Measurements from ENCODE around the gene PIPOX. TPM values are rescaled to one million over a fixed set of nuclear protein-coding genes. Genes with fewer than 3 reads are reported as not detected.

The PIPOX gene
- total and polyA plus RNA-seq, 7 experiments from 2014 or later: 0.27 to 6.4 (median 4.2) TPM

DNA sequence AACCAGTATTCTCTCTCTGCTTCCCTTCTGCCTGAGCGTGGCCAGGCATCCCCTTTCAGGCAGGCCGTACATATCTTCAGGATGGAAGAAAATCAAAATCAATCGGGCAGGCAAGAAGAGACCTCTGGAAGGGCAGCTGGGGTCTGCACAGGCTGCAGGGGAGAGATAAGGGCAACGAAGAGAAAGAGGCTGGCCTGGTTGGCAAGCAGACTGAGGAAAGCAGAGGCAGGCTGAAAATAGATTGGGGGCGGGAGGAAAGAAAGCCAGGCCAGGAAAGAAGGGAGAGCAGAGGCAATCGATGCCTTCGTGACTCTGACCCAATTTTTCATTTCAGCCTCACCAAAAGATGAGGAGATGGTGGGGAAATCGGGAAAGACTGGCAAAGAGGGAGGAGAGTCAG is 18.1 kb downstream of the PIPOX start:
- no peak for DNase-seq
- Histone ChIP-seq H3K4me3 (ENCODE audit: low read length) (no peak overlapping the region), H3K27ac (ENCODE audit: low read depth, low read length) (no peak overlapping the region), H3K9me3 (ENCODE audit: control insufficient read depth in 2 of 3, low read length in 3 of 3) (no peaks in the 10 kb centered on the region), H3K36me3 (ENCODE audit: control insufficient read depth in 2 of 3, insufficient read depth in 3 of 3, low read length in 3 of 3) (no peaks in the 10 kb centered on the region), H3K27me3 (ENCODE audit: control insufficient read depth in 2 of 2, insufficient read depth in 2 of 2, low read length in 2 of 2) (no peaks in the 10 kb centered on the region), H3K4me1 (ENCODE audit: control insufficient read depth in 2 of 2, insufficient read depth in 2 of 2, low read length in 2 of 2) (no peaks in the 10 kb centered on the region)
- intact Hi-C loops (cut with micrococcal nuclease): no loop called here
- H3K27me3 Mint-ChIP-seq: peaks cover 0 to 8% (median 0%) of the 10 kb centered on the region in 5 donors
- peak overlapping the region in 1 of 9 donors; percentile 10 for H3K27ac Mint-ChIP-seq
- ChIA-PET CTCF (no interaction called here), POLR2A (no interaction called here)
- no peak for ATAC-seq
- no peak overlapping the region for H3K4me3 Mint-ChIP-seq
- peaks cover 0 to 4% (median 0%) of the 10 kb centered on the region in 7 donors for H3K4me1 Mint-ChIP-seq
- H3K9me3 Mint-ChIP-seq: peaks cover 0 to 2% (median 0%) of the 10 kb centered on the region in 11 donors
- H3K36me3 Mint-ChIP-seq: peaks cover 0 to 4% (median 0%) of the 10 kb centered on the region in 5 donors

DNA sequence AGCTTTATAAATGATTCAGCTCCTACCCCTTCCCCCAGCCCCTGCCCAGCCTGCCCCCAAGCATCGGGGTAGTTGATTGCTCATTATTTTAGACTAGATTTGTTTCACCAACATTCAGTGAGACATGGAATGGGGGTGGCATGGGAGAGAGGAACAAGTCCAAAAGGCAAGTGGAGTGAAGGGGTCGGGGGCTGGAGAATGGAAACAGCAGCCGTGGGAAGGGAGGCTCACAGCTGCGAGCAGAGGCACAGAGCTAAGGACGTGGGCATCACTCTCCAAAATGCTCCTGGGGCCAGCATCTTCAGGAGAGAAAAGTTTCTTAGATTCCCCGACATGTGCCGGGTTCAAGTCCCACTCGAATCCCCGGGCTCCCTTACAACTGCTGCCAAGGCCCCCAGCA is 19.3 kb downstream of the PIPOX start:
- Histone ChIP-seq H3K4me3 (ENCODE audit: low read length) (no peak overlapping the region), H3K36me3 (ENCODE audit: control insufficient read depth in 2 of 3, insufficient read depth in 3 of 3, low read length in 3 of 3) (no peaks in the 10 kb centered on the region), H3K9me3 (ENCODE audit: control insufficient read depth in 2 of 3, low read length in 3 of 3) (no peaks in the 10 kb centered on the region), H3K4me1 (ENCODE audit: control insufficient read depth in 2 of 2, insufficient read depth in 2 of 2, low read length in 2 of 2) (no peaks in the 10 kb centered on the region), H3K27ac (ENCODE audit: low read depth, low read length) (no peak overlapping the region), H3K27me3 (ENCODE audit: control insufficient read depth in 2 of 2, insufficient read depth in 2 of 2, low read length in 2 of 2) (no peaks in the 10 kb centered on the region)
- DNase-seq (no peak), ATAC-seq (no peak)
- H3K4me1 Mint-ChIP-seq: peaks cover 0 to 4% (median 0%) of the 10 kb centered on the region in 7 donors
- POLR2A ChIA-PET: no interaction called here
- peaks cover 0 to 6% (median 0%) of the 10 kb centered on the region in 5 donors for H3K27me3 Mint-ChIP-seq
- H3K36me3 Mint-ChIP-seq: peaks cover 0 to 4% (median 0%) of the 10 kb centered on the region in 5 donors
- H3K4me3 Mint-ChIP-seq: no peak overlapping the region
- CTCF ChIA-PET: no interaction called here
- H3K27ac Mint-ChIP-seq: no peak overlapping the region
- intact Hi-C loops (cut with micrococcal nuclease): no loop called here
- peaks cover 0 to 2% (median 0%) of the 10 kb centered on the region in 11 donors for H3K9me3 Mint-ChIP-seq

DNA sequence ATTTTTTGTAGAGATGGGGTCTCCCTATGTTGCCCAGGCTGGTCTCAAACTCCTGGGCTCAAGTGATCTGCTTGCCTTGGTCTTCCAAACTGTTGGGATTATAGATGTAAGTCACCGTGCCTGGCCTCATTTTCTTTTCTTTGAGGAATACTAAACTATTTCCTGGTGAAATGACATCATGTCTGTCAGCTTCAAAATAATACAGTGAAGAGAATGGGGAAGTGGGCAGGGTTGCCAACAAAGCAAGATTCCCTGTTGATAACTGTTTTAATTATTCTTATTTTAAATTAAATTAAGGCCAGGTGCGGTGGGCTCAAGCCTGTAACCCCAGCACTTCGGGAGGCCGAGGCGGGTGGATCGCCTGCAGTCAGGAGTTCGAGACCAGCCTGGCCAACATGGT is 21.1 kb downstream of the PIPOX start:
- intact Hi-C loops (cut with micrococcal nuclease): no loop called here
- Histone ChIP-seq H3K27ac (ENCODE audit: low read depth, low read length) (no peak overlapping the region), H3K4me3 (ENCODE audit: low read length) (no peak overlapping the region), H3K9me3 (ENCODE audit: control insufficient read depth in 2 of 3, low read length in 3 of 3) (no peaks in the 10 kb centered on the region), H3K4me1 (ENCODE audit: control insufficient read depth in 2 of 2, insufficient read depth in 2 of 2, low read length in 2 of 2) (no peaks in the 10 kb centered on the region), H3K36me3 (ENCODE audit: control insufficient read depth in 2 of 3, insufficient read depth in 3 of 3, low read length in 3 of 3) (no peaks in the 10 kb centered on the region), H3K27me3 (ENCODE audit: control insufficient read depth in 2 of 2, insufficient read depth in 2 of 2, low read length in 2 of 2) (no peaks in the 10 kb centered on the region)
- Mint-ChIP-seq H3K27ac (no peak overlapping the region), H3K27me3 (peaks cover 0 to 6% (median 0%) of the 10 kb centered on the region in 5 donors), H3K36me3 (peaks cover 0 to 4% (median 0%) of the 10 kb centered on the region in 5 donors), H3K9me3 (peaks cover 0 to 2% (median 0%) of the 10 kb centered on the region in 11 donors), H3K4me3 (no peak overlapping the region), H3K4me1 (peaks cover 0 to 4% (median 0%) of the 10 kb centered on the region in 7 donors)
- ATAC-seq: no peak
- DNase-seq: no peak
- CTCF ChIA-PET: interaction anchor here (1.0 kb wide), 1 partner anchor 48 kb away, joined by 3 read pairs; no protein-coding TSS in a partner anchor
- POLR2A ChIA-PET: no interaction called here

DNA sequence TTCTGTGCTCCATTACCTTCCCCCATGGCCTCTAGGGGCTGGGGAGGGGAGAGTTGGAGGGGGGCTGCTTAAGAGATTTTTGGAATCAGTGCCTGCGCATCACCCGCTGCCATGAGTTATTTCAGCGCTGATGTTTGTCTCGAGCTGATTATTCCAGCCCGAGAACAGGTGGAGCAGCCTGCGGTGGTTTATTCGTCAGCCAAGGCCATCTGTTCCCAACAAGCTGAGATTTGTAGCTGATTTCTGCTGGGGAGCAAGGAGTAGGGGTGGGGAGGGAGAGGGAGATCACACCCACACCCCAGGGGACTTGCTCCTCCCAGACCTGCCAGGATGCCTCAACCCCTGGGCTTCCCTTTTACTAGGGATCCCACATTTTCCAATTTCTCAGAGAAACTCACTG is 23.1 kb downstream of the PIPOX start:
- Histone ChIP-seq H3K4me3 (ENCODE audit: low read length) (no peak overlapping the region), H3K36me3 (ENCODE audit: control insufficient read depth in 2 of 3, insufficient read depth in 3 of 3, low read length in 3 of 3) (no peaks in the 10 kb centered on the region), H3K27me3 (ENCODE audit: control insufficient read depth in 2 of 2, insufficient read depth in 2 of 2, low read length in 2 of 2) (no peaks in the 10 kb centered on the region), H3K9me3 (ENCODE audit: control insufficient read depth in 2 of 3, low read length in 3 of 3) (no peaks in the 10 kb centered on the region), H3K4me1 (ENCODE audit: control insufficient read depth in 2 of 2, insufficient read depth in 2 of 2, low read length in 2 of 2) (no peaks in the 10 kb centered on the region), H3K27ac (ENCODE audit: low read depth, low read length) (no peak overlapping the region)
- POLR2A ChIA-PET: no interaction called here
- H3K4me3 Mint-ChIP-seq: no peak overlapping the region
- H3K27me3 Mint-ChIP-seq: peaks cover 0 to 6% (median 0%) of the 10 kb centered on the region in 5 donors
- H3K9me3 Mint-ChIP-seq: peaks cover 0 to 2% (median 0%) of the 10 kb centered on the region in 11 donors
- CTCF ChIA-PET: no interaction called here
- H3K27ac Mint-ChIP-seq: no peak overlapping the region
- intact Hi-C loops (cut with micrococcal nuclease): no loop called here
- peaks cover 0 to 3% (median 0%) of the 10 kb centered on the region in 5 donors for H3K36me3 Mint-ChIP-seq
- DNase-seq (no peak), ATAC-seq (no peak)
- H3K4me1 Mint-ChIP-seq: no peaks in the 10 kb centered on the region

DNA sequence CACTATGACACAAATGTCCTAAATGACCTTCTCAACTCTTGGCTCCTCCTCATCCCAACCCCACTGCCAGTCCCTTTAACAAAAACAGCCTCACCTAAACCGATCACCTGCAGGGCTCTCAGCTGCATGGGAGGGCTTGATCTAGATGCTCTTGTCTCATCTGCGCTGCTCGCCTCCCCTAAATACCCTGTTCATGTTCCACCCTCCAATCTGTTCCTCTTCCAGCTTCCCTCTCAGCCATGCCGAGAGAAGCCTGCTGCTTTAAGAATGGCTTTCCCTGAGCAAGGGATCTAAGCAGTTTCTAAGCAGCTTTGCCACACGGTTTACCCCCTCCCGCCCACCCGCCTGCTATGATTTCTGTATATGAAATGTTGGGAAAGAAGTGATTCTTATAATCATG is 23.7 kb downstream of the PIPOX start:
- H3K36me3 ChIP-seq (ENCODE audit: control insufficient read depth in 2 of 3, insufficient read depth in 3 of 3, low read length in 3 of 3): no peaks in the 10 kb centered on the region
- H3K4me3 ChIP-seq (ENCODE audit: low read length): no peak overlapping the region
- ChIA-PET POLR2A (no interaction called here), CTCF (no interaction called here)
- Mint-ChIP-seq H3K4me3 (no peak overlapping the region), H3K4me1 (peaks cover 0 to under 1% (median 0%) of the 10 kb centered on the region in 7 donors), H3K36me3 (peaks cover 0 to under 1% (median 0%) of the 10 kb centered on the region in 5 donors), H3K9me3 (peaks cover 0 to 2% (median 0%) of the 10 kb centered on the region in 11 donors), H3K27ac (no peak overlapping the region), H3K27me3 (peaks cover 0 to 6% (median 0%) of the 10 kb centered on the region in 5 donors)
- H3K27me3 ChIP-seq (ENCODE audit: control insufficient read depth in 2 of 2, insufficient read depth in 2 of 2, low read length in 2 of 2): no peaks in the 10 kb centered on the region
- H3K9me3 ChIP-seq (ENCODE audit: control insufficient read depth in 2 of 3, low read length in 3 of 3): no peaks in the 10 kb centered on the region
- H3K4me1 ChIP-seq (ENCODE audit: control insufficient read depth in 2 of 2, insufficient read depth in 2 of 2, low read length in 2 of 2): no peaks in the 10 kb centered on the region
- intact Hi-C loops (cut with micrococcal nuclease): no loop called here
- DNase-seq (no peak), ATAC-seq (no peak)
- no peak overlapping the region for H3K27ac ChIP-seq (ENCODE audit: low read depth, low read length)

DNA sequence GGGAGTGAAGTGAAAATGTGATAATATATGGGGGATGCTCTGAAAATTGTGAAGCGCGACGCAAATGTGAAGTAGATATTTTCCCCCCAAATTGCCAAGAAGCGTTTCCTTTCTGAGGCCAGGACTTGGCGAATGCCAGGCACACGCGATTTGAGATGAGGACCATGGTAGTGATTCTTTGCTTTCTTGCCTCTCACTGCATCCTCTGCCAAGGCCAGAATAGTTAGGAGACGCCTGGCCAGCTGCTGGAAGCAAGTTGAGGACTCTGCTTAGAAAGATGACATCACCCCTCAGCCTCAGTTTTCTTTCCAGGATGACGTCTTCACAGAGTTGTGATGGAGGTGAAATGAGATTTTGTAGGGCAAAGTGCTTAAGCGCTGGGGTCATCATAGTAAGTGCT is 25.9 kb downstream of the PIPOX start:
- H3K4me1 Mint-ChIP-seq: peaks cover 0 to 6% (median 0%) of the 10 kb centered on the region in 7 donors
- intact Hi-C loops (cut with micrococcal nuclease): no loop called here
- Histone ChIP-seq H3K4me3 (ENCODE audit: low read length) (no peak overlapping the region), H3K9me3 (ENCODE audit: control insufficient read depth in 2 of 3, low read length in 3 of 3) (no peaks in the 10 kb centered on the region), H3K4me1 (ENCODE audit: control insufficient read depth in 2 of 2, insufficient read depth in 2 of 2, low read length in 2 of 2) (no peaks in the 10 kb centered on the region), H3K36me3 (ENCODE audit: control insufficient read depth in 2 of 3, insufficient read depth in 3 of 3, low read length in 3 of 3) (no peaks in the 10 kb centered on the region), H3K27me3 (ENCODE audit: control insufficient read depth in 2 of 2, insufficient read depth in 2 of 2, low read length in 2 of 2) (no peaks in the 10 kb centered on the region), H3K27ac (ENCODE audit: low read depth, low read length) (no peak overlapping the region)
- ATAC-seq (no peak), DNase-seq (no peak)
- ChIA-PET CTCF (interaction anchor here (0.6 to 1.3 kb wide), 3 partner anchors 9 to 188 kb away, joined by 3 to 4 read pairs (median 3); no protein-coding TSS in a partner anchor), POLR2A (no interaction called here)
- peaks cover 0 to 2% (median 0%) of the 10 kb centered on the region in 11 donors for H3K9me3 Mint-ChIP-seq
- H3K36me3 Mint-ChIP-seq: no peaks in the 10 kb centered on the region
- no peak overlapping the region for H3K27ac Mint-ChIP-seq
- no peak overlapping the region for H3K4me3 Mint-ChIP-seq
- H3K27me3 Mint-ChIP-seq: peaks cover 0 to 3% (median 0%) of the 10 kb centered on the region in 5 donors

DNA sequence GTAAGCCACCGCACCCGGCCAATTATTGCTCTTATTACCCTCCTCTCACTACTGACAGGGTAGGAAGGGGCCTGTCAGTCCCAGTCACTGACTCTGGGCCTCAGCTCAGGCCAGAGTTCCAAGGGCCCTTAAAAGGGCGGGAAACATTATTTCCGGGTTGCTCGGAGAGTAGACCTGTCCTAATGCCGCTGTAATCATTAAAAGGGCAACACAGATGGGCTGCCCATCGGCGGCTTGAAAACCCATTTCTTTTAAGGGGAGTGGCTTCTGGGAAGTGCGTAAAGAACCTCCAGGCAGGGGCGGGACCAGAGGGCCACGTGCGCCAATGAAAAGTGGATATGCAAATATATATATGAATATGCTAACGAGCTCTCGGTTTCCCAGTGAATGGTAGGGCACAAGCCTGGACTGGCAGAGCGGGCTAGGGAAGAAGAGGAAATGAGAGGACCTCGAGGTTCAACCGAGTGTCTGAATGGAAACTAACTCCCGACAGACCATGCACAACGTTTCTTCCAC is 26.6 kb downstream of the PIPOX start:
- peaks cover 0 to 5% (median 0%) of the 10 kb centered on the region in 3 experiments for H3K36me3 ChIP-seq (ENCODE audit: control insufficient read depth in 2 of 3, insufficient read depth in 3 of 3, low read length in 3 of 3)
- no peak overlapping the region for H3K27ac Mint-ChIP-seq
- ChIA-PET POLR2A (no interaction called here), CTCF (no interaction called here)
- ATAC-seq (no peak), DNase-seq (no peak)
- intact Hi-C loops (cut with micrococcal nuclease): no loop called here
- no peak overlapping the region for H3K4me3 Mint-ChIP-seq
- peaks cover 0 to 3% (median 0%) of the 10 kb centered on the region in 5 donors for H3K27me3 Mint-ChIP-seq
- no peaks in the 10 kb centered on the region for H3K4me1 ChIP-seq (ENCODE audit: control insufficient read depth in 2 of 2, insufficient read depth in 2 of 2, low read length in 2 of 2)
- H3K4me3 ChIP-seq (ENCODE audit: low read length): no peak overlapping the region
- no peaks in the 10 kb centered on the region for H3K27me3 ChIP-seq (ENCODE audit: control insufficient read depth in 2 of 2, insufficient read depth in 2 of 2, low read length in 2 of 2)
- H3K27ac ChIP-seq (ENCODE audit: low read depth, low read length): no peak overlapping the region
- no peaks in the 10 kb centered on the region for H3K36me3 Mint-ChIP-seq
- peaks cover 0 to 6% (median 0%) of the 10 kb centered on the region in 7 donors for H3K4me1 Mint-ChIP-seq
- no peaks in the 10 kb centered on the region for H3K9me3 ChIP-seq (ENCODE audit: control insufficient read depth in 2 of 3, low read length in 3 of 3)
- H3K9me3 Mint-ChIP-seq: peaks cover 0 to under 1% (median 0%) of the 10 kb centered on the region in 11 donors

Measured in naive thymus-derived CD4-positive, alpha-beta T cell (primary cell).